ENCODE results near the gene SAMHD1.

- TF ChIP-seq CTCF (IDR thresholded peaks at IDR 0.05) (no peak), POLR2A (IDR thresholded peaks at IDR 0.05) (no peak), EP300 (IDR thresholded peaks at IDR 0.05) (no peak), POLR2AphosphoS5 (IDR thresholded peaks at IDR 0.05) (no peak)
These were observed 33.6 kb downstream of the SAMHD1 start for GRCh38 chr20:36917943-36918342.
